Measurements from ENCODE around the gene PTPN2. TPM values are rescaled to one million over a fixed set of nuclear protein-coding genes. Genes with fewer than 3 reads are reported as not detected.

PTPN2 gene
- total RNA-seq, 1 experiment from 2014 or later = 58.1 TPM

- peaks cover 60% of the 10 kb centered on the region for H3K4me1 Mint-ChIP-seq (ENCODE audit: low read depth, unreplicated experiment)
- H3K36me3 Mint-ChIP-seq (ENCODE audit: insufficient read depth, unreplicated experiment) = peaks cover 55% of the 10 kb centered on the region
- peak; percentile 93 for DNase-seq
- H3K9me3 Mint-ChIP-seq (ENCODE audit: low read depth, unreplicated experiment) = no peaks in the 10 kb centered on the region
- CTCF ChIA-PET = interaction anchor here (0.6 to 1.0 kb wide), 5 partner anchors 45 to 110 kb away, joined by 3 to 5 read pairs (median 3); no protein-coding TSS in a partner anchor
- BruUV-seq (replicated peaks) = no TSS peak
- H3K27me3 Mint-ChIP-seq (ENCODE audit: unreplicated experiment) = no peaks in the 10 kb centered on the region
- intact Hi-C loops (cut with micrococcal nuclease; ENCODE audit: unreplicated experiment) = loop anchor here (2.0 kb wide), 2 partner anchors 25 to 47 kb away; partner anchors contain the start of gene PTPN2
- no peak for TF ChIP-seq CTCF (IDR thresholded peaks at IDR 0.05; ENCODE audit: unreplicated experiment)
- H3K4me3 Mint-ChIP-seq (ENCODE audit: low read depth, unreplicated experiment) = peak overlapping the region; percentile 58
- peak overlapping the region; percentile 42 for H3K27ac Mint-ChIP-seq (ENCODE audit: unreplicated experiment)
Measured at GRCh38 chr18:12838178-12838634, 45.8 kb downstream of the PTPN2 start.

GRCh38 chr18:12837747-12838146, 46.3 kb downstream of the PTPN2 start:
- H3K4me1 Mint-ChIP-seq (ENCODE audit: low read depth, unreplicated experiment) = peaks cover 63% of the 10 kb centered on the region
- H3K27ac Mint-ChIP-seq (ENCODE audit: unreplicated experiment) = peak overlapping the region; percentile 42
- no peaks in the 10 kb centered on the region for H3K9me3 Mint-ChIP-seq (ENCODE audit: low read depth, unreplicated experiment)
- intact Hi-C loops (cut with micrococcal nuclease; ENCODE audit: unreplicated experiment) = loop anchor here (2.0 kb wide), 2 partner anchors 25 to 47 kb away; partner anchors contain the start of gene PTPN2
- H3K4me3 Mint-ChIP-seq (ENCODE audit: low read depth, unreplicated experiment) = peak overlapping the region; percentile 58
- BruUV-seq (replicated peaks) = no TSS peak
- CTCF ChIA-PET = interaction anchor here (0.9 kb wide), 3 partner anchors 45 to 111 kb away, joined by 3 read pairs; no protein-coding TSS in a partner anchor
- TF ChIP-seq CTCF (IDR thresholded peaks at IDR 0.05; ENCODE audit: unreplicated experiment) = no peak
- H3K36me3 Mint-ChIP-seq (ENCODE audit: insufficient read depth, unreplicated experiment) = peaks cover 56% of the 10 kb centered on the region
- no peak for DNase-seq
- H3K27me3 Mint-ChIP-seq (ENCODE audit: unreplicated experiment) = no peaks in the 10 kb centered on the region

- TF ChIP-seq CTCF (IDR thresholded peaks at IDR 0.05; ENCODE audit: unreplicated experiment) = no peak
- Mint-ChIP-seq H3K4me3 (ENCODE audit: low read depth, unreplicated experiment) (peak overlapping the region; percentile 19), H3K36me3 (ENCODE audit: insufficient read depth, unreplicated experiment) (peaks cover 54% of the 10 kb centered on the region), H3K27ac (ENCODE audit: unreplicated experiment) (peak overlapping the region; percentile 42), H3K27me3 (ENCODE audit: unreplicated experiment) (no peaks in the 10 kb centered on the region), H3K4me1 (ENCODE audit: low read depth, unreplicated experiment) (peaks cover 54% of the 10 kb centered on the region), H3K9me3 (ENCODE audit: low read depth, unreplicated experiment) (no peaks in the 10 kb centered on the region)
- intact Hi-C loops (cut with micrococcal nuclease; ENCODE audit: unreplicated experiment) = no loop called here
- CTCF ChIA-PET = no interaction called here
- BruUV-seq (replicated peaks) = no TSS peak
- no peak for DNase-seq
Measured at GRCh38 chr18:12836551-12836950, 47.5 kb downstream of the PTPN2 start.

GRCh38 chr18:12828116-12829051, 55.7 kb downstream of the PTPN2 start:
- CTCF ChIA-PET = no interaction called here

More at GRCh38 chr18:12828116-12829051, 55.7 kb downstream of the PTPN2 start:
- Mint-ChIP-seq H3K4me1 (ENCODE audit: low read depth, unreplicated experiment) (peaks cover 5% of the 10 kb centered on the region), H3K9me3 (ENCODE audit: low read depth, unreplicated experiment) (no peaks in the 10 kb centered on the region), H3K4me3 (ENCODE audit: low read depth, unreplicated experiment) (no peak overlapping the region), H3K36me3 (ENCODE audit: insufficient read depth, unreplicated experiment) (peaks cover 19% of the 10 kb centered on the region), H3K27ac (ENCODE audit: unreplicated experiment) (no peak overlapping the region), H3K27me3 (ENCODE audit: unreplicated experiment) (no peaks in the 10 kb centered on the region)
- intact Hi-C loops (cut with micrococcal nuclease; ENCODE audit: unreplicated experiment) = no loop called here
- no peak for DNase-seq
- no peak for TF ChIP-seq CTCF (IDR thresholded peaks at IDR 0.05; ENCODE audit: unreplicated experiment)
- BruUV-seq (replicated peaks) = no TSS peak
